ENCODE results near the gene GPHN. TPM values are rescaled to one million over a fixed set of nuclear protein-coding genes. Genes with fewer than 3 reads are reported as not detected.

Gene GPHN
- total RNA-seq, 2 experiments from 2014 or later = 26.3 to 26.6 TPM

DNA sequence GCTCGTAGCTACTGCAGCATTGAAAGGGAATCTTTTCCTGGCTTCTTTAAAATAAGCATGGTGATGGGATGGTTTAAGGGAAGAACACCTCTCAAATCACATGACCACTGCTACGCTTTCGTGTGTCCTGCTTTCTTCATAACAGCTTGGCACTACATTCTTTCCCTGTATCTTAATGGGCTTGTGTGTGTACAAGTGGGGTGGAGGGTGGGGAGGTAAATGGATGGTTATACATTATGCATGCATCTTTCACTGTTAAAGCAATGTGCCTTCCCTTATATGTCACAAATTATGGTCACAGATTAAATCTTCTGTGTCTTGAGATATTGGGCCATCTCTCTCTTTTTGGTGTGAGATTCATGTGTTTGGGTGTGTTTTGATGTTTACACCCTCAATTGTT lies 511.8 kb downstream of the GPHN start:
- TF ChIP-seq, protein P1, sequence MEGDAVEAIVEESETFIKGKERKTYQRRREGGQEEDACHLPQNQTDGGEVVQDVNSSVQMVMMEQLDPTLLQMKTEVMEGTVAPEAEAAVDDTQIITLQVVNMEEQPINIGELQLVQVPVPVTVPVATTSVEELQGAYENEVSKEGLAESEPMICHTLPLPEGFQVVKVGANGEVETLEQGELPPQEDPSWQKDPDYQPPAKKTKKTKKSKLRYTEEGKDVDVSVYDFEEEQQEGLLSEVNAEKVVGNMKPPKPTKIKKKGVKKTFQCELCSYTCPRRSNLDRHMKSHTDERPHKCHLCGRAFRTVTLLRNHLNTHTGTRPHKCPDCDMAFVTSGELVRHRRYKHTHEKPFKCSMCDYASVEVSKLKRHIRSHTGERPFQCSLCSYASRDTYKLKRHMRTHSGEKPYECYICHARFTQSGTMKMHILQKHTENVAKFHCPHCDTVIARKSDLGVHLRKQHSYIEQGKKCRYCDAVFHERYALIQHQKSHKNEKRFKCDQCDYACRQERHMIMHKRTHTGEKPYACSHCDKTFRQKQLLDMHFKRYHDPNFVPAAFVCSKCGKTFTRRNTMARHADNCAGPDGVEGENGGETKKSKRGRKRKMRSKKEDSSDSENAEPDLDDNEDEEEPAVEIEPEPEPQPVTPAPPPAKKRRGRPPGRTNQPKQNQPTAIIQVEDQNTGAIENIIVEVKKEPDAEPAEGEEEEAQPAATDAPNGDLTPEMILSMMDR (IDR thresholded peaks at IDR 0.05) = no peak
- peaks cover 4% of the 10 kb centered on the region for H3K9me3 Mint-ChIP-seq
- DNase-seq (no peak), ATAC-seq (no peak)
- no peaks in the 10 kb centered on the region for H3K27me3 Mint-ChIP-seq
- intact Hi-C loops (cut with micrococcal nuclease) = no loop called here
- ChIA-PET POLR2A (no interaction called here), CTCF (no interaction called here)
- no peak overlapping the region for H3K4me3 Mint-ChIP-seq
- no peak overlapping the region for H3K27ac Mint-ChIP-seq
- peaks cover 2% of the 10 kb centered on the region for H3K4me1 Mint-ChIP-seq (ENCODE audit: low read depth)
- peaks cover 8% of the 10 kb centered on the region for H3K36me3 Mint-ChIP-seq (ENCODE audit: low read depth)

DNA sequence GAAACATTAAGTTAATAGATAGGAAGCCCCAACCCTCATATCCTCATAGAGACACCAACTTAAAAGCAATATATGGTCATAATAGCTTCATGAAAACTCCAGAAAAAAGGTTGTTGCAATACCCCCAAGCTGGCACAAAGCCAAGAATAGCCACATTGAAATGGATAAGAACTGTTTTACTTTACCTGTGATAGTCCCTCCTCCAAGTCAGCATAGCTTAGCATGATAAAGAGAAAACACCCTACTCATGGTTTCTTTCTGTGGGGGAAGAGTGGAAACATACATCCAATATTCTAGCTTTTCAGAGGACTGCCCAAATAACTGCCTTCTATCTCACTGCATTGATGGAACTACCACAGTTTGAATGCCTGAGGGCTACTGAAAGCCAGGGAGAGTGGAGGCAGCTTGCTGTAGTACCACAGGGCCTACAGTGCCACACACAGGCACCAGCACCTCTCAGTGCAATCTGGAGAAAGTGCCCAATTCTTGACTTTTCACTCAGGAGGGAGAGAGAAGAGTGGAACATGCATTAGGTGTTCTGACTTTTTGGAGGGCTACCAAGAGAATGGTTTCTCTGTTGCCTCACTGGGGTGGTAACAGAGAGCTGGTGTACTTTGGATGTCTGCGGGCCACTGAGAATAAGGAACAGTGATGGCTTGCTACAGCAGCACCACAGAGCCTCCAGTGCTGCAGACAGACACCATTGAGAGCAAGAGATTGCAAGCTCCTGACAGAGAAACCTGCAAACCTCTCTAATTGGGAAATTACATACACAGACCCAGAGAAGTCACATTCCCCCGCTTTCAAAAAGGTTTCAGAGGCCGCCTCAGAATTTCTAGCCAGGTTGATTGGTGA lies 524.2 kb downstream of the GPHN start:
- Mint-ChIP-seq H3K4me1 (ENCODE audit: low read depth) (no peaks in the 10 kb centered on the region), H3K36me3 (ENCODE audit: low read depth) (peaks cover 17% of the 10 kb centered on the region), H3K27ac (no peak overlapping the region), H3K4me3 (no peak overlapping the region), H3K27me3 (no peaks in the 10 kb centered on the region), H3K9me3 (peaks cover 15% of the 10 kb centered on the region)
- POLR2A ChIA-PET = interaction anchor here (0.5 kb wide), 1 partner anchor 1363 kb away, joined by 4 read pairs; no protein-coding TSS in a partner anchor
- TF ChIP-seq, protein P1 (IDR thresholded peaks at IDR 0.05) = no peak
- CTCF ChIA-PET = no interaction called here
- ATAC-seq (no peak), DNase-seq (no peak)
- intact Hi-C loops (cut with micrococcal nuclease) = no loop called here

DNA sequence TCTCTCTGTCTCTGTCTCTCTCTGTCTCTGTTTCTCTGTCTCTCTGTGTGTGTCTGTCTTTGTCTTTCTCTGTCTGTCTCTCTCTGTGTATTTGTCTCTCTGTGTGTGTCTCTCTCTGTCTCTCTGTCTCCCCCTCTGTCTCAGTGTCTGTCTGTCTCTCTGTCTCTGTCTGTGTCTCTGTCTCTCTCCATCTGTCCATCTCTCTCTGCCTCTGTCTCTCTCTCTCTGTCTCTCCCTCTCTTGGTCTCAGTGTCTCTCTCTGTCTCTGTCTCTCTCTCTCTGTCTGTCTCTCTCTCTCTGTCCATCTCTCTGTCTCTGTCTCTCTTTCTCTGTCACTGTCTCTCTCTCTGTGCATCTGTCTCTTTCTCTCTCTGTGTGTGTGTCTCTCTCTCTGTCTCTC lies 537.5 kb downstream of the GPHN start:
- no peak for ATAC-seq
- H3K4me1 Mint-ChIP-seq (ENCODE audit: low read depth) = no peaks in the 10 kb centered on the region
- POLR2A ChIA-PET = no interaction called here
- peaks cover 5% of the 10 kb centered on the region for H3K9me3 Mint-ChIP-seq
- no peak overlapping the region for H3K27ac Mint-ChIP-seq
- no peak overlapping the region for H3K4me3 Mint-ChIP-seq
- TF ChIP-seq, protein P1 (IDR thresholded peaks at IDR 0.05) = no peak
- no peaks in the 10 kb centered on the region for H3K27me3 Mint-ChIP-seq
- intact Hi-C loops (cut with micrococcal nuclease) = no loop called here
- CTCF ChIA-PET = no interaction called here
- no peak for DNase-seq
- peaks cover 7% of the 10 kb centered on the region for H3K36me3 Mint-ChIP-seq (ENCODE audit: low read depth)

- Mint-ChIP-seq H3K4me3 (no peak overlapping the region), H3K36me3 (ENCODE audit: low read depth) (peaks cover 13% of the 10 kb centered on the region), H3K27me3 (no peaks in the 10 kb centered on the region), H3K27ac (no peak overlapping the region), H3K9me3 (peaks cover 21% of the 10 kb centered on the region), H3K4me1 (ENCODE audit: low read depth) (no peaks in the 10 kb centered on the region)
- ChIA-PET CTCF (no interaction called here), POLR2A (no interaction called here)
- TF ChIP-seq, protein P1 (IDR thresholded peaks at IDR 0.05) = no peak
- intact Hi-C loops (cut with micrococcal nuclease) = no loop called here
- no peak for DNase-seq
- no peak for ATAC-seq
These were observed 542.9 kb downstream of the GPHN start for GRCh38 chr14:67050896-67051295.

DNA sequence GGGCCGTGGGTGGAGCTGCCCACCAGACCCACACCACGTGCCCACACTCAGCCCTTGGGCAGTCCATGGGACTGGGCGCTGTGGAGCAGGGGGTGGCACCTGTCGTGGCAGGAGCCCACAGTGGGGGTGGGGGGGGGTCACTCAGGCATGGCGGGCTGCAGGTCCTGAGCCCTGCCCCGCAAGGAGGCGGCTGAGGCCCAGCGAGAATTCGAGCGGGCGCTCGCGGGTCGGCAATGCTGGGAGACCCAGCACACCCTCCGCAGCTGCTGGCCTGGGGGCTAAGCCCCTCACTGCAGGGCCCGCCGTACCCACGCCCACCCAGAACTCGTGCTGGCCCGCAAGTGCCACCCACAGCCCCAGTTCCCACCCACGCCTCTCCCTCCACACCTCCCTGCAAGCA lies 548.7 kb downstream of the GPHN start:
- POLR2A ChIA-PET = no interaction called here
- ATAC-seq (no peak), DNase-seq (no peak)
- Mint-ChIP-seq H3K36me3 (ENCODE audit: low read depth) (peaks cover 6% of the 10 kb centered on the region), H3K4me3 (no peak overlapping the region), H3K4me1 (ENCODE audit: low read depth) (no peaks in the 10 kb centered on the region), H3K9me3 (peaks cover 14% of the 10 kb centered on the region), H3K27me3 (no peaks in the 10 kb centered on the region), H3K27ac (no peak overlapping the region)
- TF ChIP-seq, protein P1 (IDR thresholded peaks at IDR 0.05) = no peak
- CTCF ChIA-PET = no interaction called here
- intact Hi-C loops (cut with micrococcal nuclease) = no loop called here

All from activated CD8-positive, alpha-beta T cell treated with anti-CD3 and anti-CD28 coated beads for 36 hours (primary cell).